Measurements from ENCODE around the gene IGFALS.

The IGFALS gene

GRCh38 chr16:1763521-1764511, 29.7 kb downstream of the IGFALS start:
- DNase-seq: no peak

GRCh38 chr16:1762879-1763520, 30.5 kb downstream of the IGFALS start:
- DNase-seq: no peak

GRCh38 chr16:1762196-1762878, 31.2 kb downstream of the IGFALS start:
- no peak for DNase-seq

GRCh38 chr16:1761751-1762150, 31.8 kb downstream of the IGFALS start:
- DNase-seq: no peak

GRCh38 chr16:1760911-1761310, 32.6 kb downstream of the IGFALS start:
- DNase-seq: no peak

GRCh38 chr16:1759511-1759910, 34.0 kb downstream of the IGFALS start:
- DNase-seq: no peak

GRCh38 chr16:1758923-1759322, 34.6 kb downstream of the IGFALS start:
- no peak for DNase-seq

GRCh38 chr16:1757714-1758461, 35.6 kb downstream of the IGFALS start:
- no peak for DNase-seq

- DNase-seq: no peak
These were observed 39.3 kb downstream of the IGFALS start for GRCh38 chr16:1754204-1754603.

GRCh38 chr16:1752853-1753252, 40.7 kb downstream of the IGFALS start:
- DNase-seq: no peak

- DNase-seq: no peak
These were observed 41.6 kb downstream of the IGFALS start for GRCh38 chr16:1751946-1752345.

GRCh38 chr16:1749152-1750117, 44.1 kb downstream of the IGFALS start:
- DNase-seq: no peak

GRCh38 chr16:1747934-1748333, 45.6 kb downstream of the IGFALS start:
- DNase-seq: no peak

GRCh38 chr16:1746693-1747195, 46.8 kb downstream of the IGFALS start:
- no peak for DNase-seq

- DNase-seq: no peak
These were observed 47.4 kb downstream of the IGFALS start for GRCh38 chr16:1745900-1746692.

GRCh38 chr16:1745181-1745899, 48.2 kb downstream of the IGFALS start:
- no peak for DNase-seq

- DNase-seq: no peak
These were observed 49.1 kb downstream of the IGFALS start for GRCh38 chr16:1744338-1744840.

- DNase-seq: no peak
These were observed 49.8 kb downstream of the IGFALS start for GRCh38 chr16:1743376-1744337.

All from activated CD4-positive, alpha-beta T cell treated with anti-CD3 and anti-CD28 coated beads for 48 hours (primary cell).